ENCODE results near the gene SLN. TPM values are rescaled to one million over a fixed set of nuclear protein-coding genes. Genes with fewer than 3 reads are reported as not detected.

The SLN gene
- total and polyA plus RNA-seq, 9 of the 15 experiments (the other 6 are each of a cell fraction or from before 2014, with no cell fraction given) = not detected

DNA sequence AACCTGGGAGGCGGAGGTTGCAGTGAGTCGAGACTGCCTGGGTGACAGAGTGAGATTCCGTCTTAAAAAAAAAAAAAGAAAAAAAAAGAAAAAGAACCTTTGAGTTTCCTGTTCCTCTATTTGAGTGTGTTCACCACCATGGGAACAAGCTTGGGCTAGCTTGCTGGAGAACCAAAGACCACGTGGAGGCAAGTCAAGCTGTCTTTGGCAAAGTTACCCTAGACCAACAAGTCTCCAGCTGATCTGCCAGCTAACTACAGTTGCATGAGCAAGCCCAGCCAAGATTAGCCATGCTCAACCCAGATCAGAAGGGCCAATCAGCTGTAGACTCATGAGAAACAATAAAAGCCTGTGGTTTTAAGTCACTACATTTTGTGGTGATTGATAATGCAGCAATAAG lies 29.7 kb downstream of the SLN start:
- ATAC-seq = no peak
- BruUV-seq (replicated peaks) = no TSS peak
- intact Hi-C loops (cut with micrococcal nuclease) (loop anchor here (10.0 kb wide), 1 partner anchor 93 kb away; no protein-coding TSS in a partner anchor), in situ Hi-C loops (cut with MboI) (loop anchor here (10.0 kb wide), 1 partner anchor 127 kb away; no protein-coding TSS in a partner anchor)
- Histone ChIP-seq H3K79me2 (ENCODE audit: control insufficient read depth, insufficient read depth, low read length) (no peaks in the 10 kb centered on the region), H3K27me3 (ENCODE audit: control insufficient read depth in 2 of 2, insufficient read depth in 2 of 2, low read length in 2 of 2) (peaks cover 3 to 5% of the 10 kb centered on the region in 2 experiments; a peak in 4 of 5 replicates), H3K36me3 (ENCODE audit: control insufficient read depth, insufficient read depth, low read length) (no peaks in the 10 kb centered on the region), H3K4me2 (ENCODE audit: insufficient read depth, low read length) (no peak overlapping the region), H3K4me3 (no peak overlapping the region), H3K9ac (ENCODE audit: insufficient read depth in 1 of 2, low read depth in 2 of 2, low read length in 2 of 2) (no peak overlapping the region), H3K9me3 (replicated peaks; ENCODE audit: control insufficient read depth, insufficient read depth, low read depth, low read length) (no peaks in the 10 kb centered on the region), H3K9me1 (ENCODE audit: control insufficient read depth, insufficient read depth, low read length) (no peaks in the 10 kb centered on the region), H3K27ac (ENCODE audit: extremely low read depth, low read depth, low read length) (no peak overlapping the region), H3K4me1 (replicated peaks in 1 of 2; ENCODE audit: control insufficient read depth in 2 of 2, insufficient read depth in 2 of 2, low read length in 2 of 2) (no peaks in the 10 kb centered on the region), H2AFZ (ENCODE audit: low read depth, low read length) (no peak overlapping the region), H4K20me1 (replicated peaks; ENCODE audit: control insufficient read depth, insufficient read depth, low read length) (no peaks in the 10 kb centered on the region)
- TF ChIP-seq SETDB1 (IDR thresholded peaks at IDR 0.05; ENCODE audit: low read length) = no peak
- TF ChIP-seq SMAD1 (IDR thresholded peaks at IDR 0.05; ENCODE audit: low read depth, low read length, partially characterized antibody) = no peak
- TF ChIP-seq FOXP4 (CRISPR knock-in tag; IDR thresholded peaks at IDR 0.05; ENCODE audit: borderline replicate concordance) = no peak
- TF ChIP-seq CREB3L1 (IDR thresholded peaks at IDR 0.05; ENCODE audit: borderline replicate concordance, low read depth) = no peak
- no peak for TF ChIP-seq ZNF146 (CRISPR knock-in tag; IDR thresholded peaks at IDR 0.05; ENCODE audit: unreplicated experiment)
- TF ChIP-seq, protein P1, sequence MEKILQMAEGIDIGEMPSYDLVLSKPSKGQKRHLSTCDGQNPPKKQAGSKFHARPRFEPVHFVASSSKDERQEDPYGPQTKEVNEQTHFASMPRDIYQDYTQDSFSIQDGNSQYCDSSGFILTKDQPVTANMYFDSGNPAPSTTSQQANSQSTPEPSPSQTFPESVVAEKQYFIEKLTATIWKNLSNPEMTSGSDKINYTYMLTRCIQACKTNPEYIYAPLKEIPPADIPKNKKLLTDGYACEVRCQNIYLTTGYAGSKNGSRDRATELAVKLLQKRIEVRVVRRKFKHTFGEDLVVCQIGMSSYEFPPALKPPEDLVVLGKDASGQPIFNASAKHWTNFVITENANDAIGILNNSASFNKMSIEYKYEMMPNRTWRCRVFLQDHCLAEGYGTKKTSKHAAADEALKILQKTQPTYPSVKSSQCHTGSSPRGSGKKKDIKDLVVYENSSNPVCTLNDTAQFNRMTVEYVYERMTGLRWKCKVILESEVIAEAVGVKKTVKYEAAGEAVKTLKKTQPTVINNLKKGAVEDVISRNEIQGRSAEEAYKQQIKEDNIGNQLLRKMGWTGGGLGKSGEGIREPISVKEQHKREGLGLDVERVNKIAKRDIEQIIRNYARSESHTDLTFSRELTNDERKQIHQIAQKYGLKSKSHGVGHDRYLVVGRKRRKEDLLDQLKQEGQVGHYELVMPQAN (IDR thresholded peaks at IDR 0.05; ENCODE audit: borderline replicate concordance) = no peak
- no peak for TF ChIP-seq MCM5 (IDR thresholded peaks at IDR 0.05; ENCODE audit: low read depth)
- TF ChIP-seq NFE2 (IDR thresholded peaks at IDR 0.05; ENCODE audit: low read depth) = no peak
- no peak for TF ChIP-seq CBX8 (IDR thresholded peaks at IDR 0.05; ENCODE audit: borderline replicate concordance, extremely low read depth, low read depth, low read length, poor library complexity, severe bottlenecking)
- no peak for TF ChIP-seq ZNF239 (CRISPR knock-in tag; IDR thresholded peaks at IDR 0.05)
- TF ChIP-seq, protein P2, sequence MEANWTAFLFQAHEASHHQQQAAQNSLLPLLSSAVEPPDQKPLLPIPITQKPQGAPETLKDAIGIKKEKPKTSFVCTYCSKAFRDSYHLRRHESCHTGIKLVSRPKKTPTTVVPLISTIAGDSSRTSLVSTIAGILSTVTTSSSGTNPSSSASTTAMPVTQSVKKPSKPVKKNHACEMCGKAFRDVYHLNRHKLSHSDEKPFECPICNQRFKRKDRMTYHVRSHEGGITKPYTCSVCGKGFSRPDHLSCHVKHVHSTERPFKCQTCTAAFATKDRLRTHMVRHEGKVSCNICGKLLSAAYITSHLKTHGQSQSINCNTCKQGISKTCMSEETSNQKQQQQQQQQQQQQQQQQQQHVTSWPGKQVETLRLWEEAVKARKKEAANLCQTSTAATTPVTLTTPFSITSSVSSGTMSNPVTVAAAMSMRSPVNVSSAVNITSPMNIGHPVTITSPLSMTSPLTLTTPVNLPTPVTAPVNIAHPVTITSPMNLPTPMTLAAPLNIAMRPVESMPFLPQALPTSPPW (CRISPR knock-in tag; IDR thresholded peaks at IDR 0.05) = no peak
- FAIRE-seq = no peak
- no peak for DNase-seq (ENCODE audit: extremely low read depth in 1 of 4, low spot score in 3 of 4)
- WGBS (ENCODE audit: insufficient coverage, low coverage, missing lambda C conversion rate) = 0% methylated on average over 3 of the region's 4 CpGs
- ChIA-PET POLR2A (interaction anchor here (0.6 to 1.6 kb wide), 2 partner anchors 9 to 11 kb away, joined by 3 to 6 read pairs; no protein-coding TSS in a partner anchor), CTCF (ENCODE audit: low intra/inter-chr PET ratio) (no interaction called here)
